Epithelial cell of esophagus (primary cell): ENCODE results near the gene PARD3.

Experiments
- DNase-seq: peaks from one replicate; pipeline ENCODE4 v3.0.0; 2010; ENCODE audit warnings: low read depth
- H3K4me3 ChIP-seq: 2 replicates; pipeline ENCODE4 v1.5.1; 2011; ENCODE audit warnings: mild to moderate bottlenecking, low read length, control low read depth
- TF ChIP-seq, protein P1 (sequence below): IDR thresholded peaks from 2 replicates; pipeline ENCODE4 v1.5.1; 2011; ENCODE audit warnings: low read depth, mild to moderate bottlenecking, low read length, control low read depth, inconsistent platforms; ENCODE audit not compliant: insufficient read depth; ENCODE audit errors: missing control alignments

The PARD3 gene

DNA sequence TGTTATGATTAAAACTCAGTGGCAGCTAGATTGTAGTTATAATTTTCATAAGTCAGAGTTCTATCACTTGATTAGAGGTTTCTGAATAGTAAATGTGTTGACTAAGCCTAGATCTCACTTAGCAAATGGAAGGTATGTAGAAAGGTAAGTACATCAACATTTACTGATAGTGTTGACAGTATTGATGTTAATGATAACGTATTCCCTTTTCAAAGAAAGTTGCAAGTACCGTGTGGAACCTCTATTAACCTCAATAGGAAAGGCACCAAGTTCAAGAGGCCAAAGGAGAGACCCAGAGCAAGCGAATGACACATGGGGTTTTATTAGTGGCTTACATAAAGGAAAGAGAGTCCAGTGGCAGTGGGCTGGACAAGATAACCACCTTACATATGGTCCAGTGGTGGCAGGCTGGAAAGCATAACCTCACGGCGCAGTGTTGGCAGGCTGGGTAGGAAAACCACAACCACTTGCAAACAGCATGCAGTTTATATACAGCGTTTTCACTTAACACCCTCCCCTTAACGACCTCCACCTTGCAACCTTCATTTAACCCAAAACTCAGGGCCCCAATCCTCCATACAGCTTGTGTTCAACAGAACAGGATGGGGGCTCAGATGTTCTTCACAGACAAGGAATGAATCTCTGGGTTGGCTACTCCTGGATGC is 611.0 kb downstream of the PARD3 start:
- H3K4me3 ChIP-seq: no peak overlapping the region
- TF ChIP-seq, protein P1, sequence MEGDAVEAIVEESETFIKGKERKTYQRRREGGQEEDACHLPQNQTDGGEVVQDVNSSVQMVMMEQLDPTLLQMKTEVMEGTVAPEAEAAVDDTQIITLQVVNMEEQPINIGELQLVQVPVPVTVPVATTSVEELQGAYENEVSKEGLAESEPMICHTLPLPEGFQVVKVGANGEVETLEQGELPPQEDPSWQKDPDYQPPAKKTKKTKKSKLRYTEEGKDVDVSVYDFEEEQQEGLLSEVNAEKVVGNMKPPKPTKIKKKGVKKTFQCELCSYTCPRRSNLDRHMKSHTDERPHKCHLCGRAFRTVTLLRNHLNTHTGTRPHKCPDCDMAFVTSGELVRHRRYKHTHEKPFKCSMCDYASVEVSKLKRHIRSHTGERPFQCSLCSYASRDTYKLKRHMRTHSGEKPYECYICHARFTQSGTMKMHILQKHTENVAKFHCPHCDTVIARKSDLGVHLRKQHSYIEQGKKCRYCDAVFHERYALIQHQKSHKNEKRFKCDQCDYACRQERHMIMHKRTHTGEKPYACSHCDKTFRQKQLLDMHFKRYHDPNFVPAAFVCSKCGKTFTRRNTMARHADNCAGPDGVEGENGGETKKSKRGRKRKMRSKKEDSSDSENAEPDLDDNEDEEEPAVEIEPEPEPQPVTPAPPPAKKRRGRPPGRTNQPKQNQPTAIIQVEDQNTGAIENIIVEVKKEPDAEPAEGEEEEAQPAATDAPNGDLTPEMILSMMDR: no peak
- no peak for DNase-seq

DNA sequence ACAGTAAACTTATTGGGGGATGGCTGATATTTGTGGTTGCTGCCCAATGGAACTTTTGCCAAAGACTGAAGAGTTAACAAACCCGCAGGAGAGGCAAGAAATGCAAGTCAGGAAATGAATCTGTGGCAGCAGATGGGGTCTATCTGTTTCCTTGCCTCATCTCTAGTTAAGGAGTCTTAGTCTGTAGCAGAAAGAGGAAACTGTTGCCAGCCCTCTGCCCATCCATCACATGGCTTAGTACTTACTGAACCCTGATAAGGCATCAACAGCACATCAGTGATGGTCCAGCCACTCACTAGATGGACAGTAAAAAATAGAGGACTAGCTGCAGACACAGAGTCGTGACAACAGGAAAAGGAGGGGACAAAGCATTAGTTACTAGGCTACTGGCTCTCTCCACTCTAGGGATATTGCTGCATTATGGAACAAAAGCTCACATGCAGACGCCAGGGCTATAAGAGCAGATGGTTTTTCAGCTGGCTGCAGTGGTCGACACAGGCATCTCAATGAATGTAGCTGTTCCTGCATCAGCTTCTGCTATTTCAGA is 614.7 kb downstream of the PARD3 start:
- no peak for DNase-seq
- TF ChIP-seq, protein P1: no peak
- H3K4me3 ChIP-seq: no peak overlapping the region

GRCh38 chr10:34198953-34199352 is 616.1 kb downstream of the PARD3 start:
- no peak overlapping the region for H3K4me3 ChIP-seq
- TF ChIP-seq, protein P1: no peak
- no peak for DNase-seq

- no peak overlapping the region for H3K4me3 ChIP-seq
- TF ChIP-seq, protein P1: no peak
- DNase-seq: no peak
These were observed 619.0 kb downstream of the PARD3 start for GRCh38 chr10:34196058-34196433.

- no peak for DNase-seq
- H3K4me3 ChIP-seq: no peak overlapping the region
- TF ChIP-seq, protein P1: no peak
These were observed 619.6 kb downstream of the PARD3 start for GRCh38 chr10:34195364-34196057.

GRCh38 chr10:34193931-34194626 is 621.0 kb downstream of the PARD3 start:
- TF ChIP-seq, protein P1: no peak
- H3K4me3 ChIP-seq: no peak overlapping the region
- no peak for DNase-seq
